Mesendoderm (in vitro differentiated cells): ENCODE results near the gene TEAD1.

Source experiments
- DNase-seq: peaks from one replicate; pipeline ENCODE4 v3.0.0; 2013
- H2AK5ac ChIP-seq: 2 replicates; pipeline ENCODE4 v1.6.1; 2013; ENCODE audit warnings: low read length, inconsistent platforms
- H2BK120ac ChIP-seq: 2 replicates; pipeline ENCODE4 v1.6.1; 2013; ENCODE audit warnings: low read depth, mild to moderate bottlenecking, low read length, moderate library complexity, mixed read lengths
- H2BK15ac ChIP-seq: replicated peaks from 2 replicates; pipeline ENCODE4 v1.6.1; 2013; ENCODE audit warnings: low read depth, mild to moderate bottlenecking, moderate library complexity
- H2BK5ac ChIP-seq: 2 replicates; pipeline ENCODE4 v1.6.1; 2013; ENCODE audit warnings: low read length, inconsistent platforms
- H3K18ac ChIP-seq: 2 replicates; pipeline ENCODE4 v1.6.1; 2013; ENCODE audit warnings: mild to moderate bottlenecking, low read length, mixed read lengths
- H3K23ac ChIP-seq: one replicate; pipeline ENCODE4 v1.6.1; 2013; ENCODE audit warnings: low read length
- H3K27ac ChIP-seq: 2 replicates; pipeline ENCODE4 v1.5.1; 2013; ENCODE audit warnings: low read depth, mild to moderate bottlenecking, inconsistent platforms, low read length, moderate library complexity
- H3K27me3 ChIP-seq: 2 replicates; pipeline ENCODE4 v1.6.1; 2013; ENCODE audit warnings: low read length, control low read depth, mild to moderate bottlenecking, inconsistent platforms; ENCODE audit not compliant: insufficient read depth, poor library complexity
- H3K36me3 ChIP-seq: 2 replicates; pipeline ENCODE4 v1.6.1; 2013; ENCODE audit warnings: low read length, inconsistent platforms; ENCODE audit not compliant: control insufficient read depth, insufficient read depth
- H3K4ac ChIP-seq: one replicate; pipeline ENCODE4 v1.6.1; 2013; ENCODE audit warnings: low read depth, mild to moderate bottlenecking, low read length, moderate library complexity
- H3K4me1 ChIP-seq: 2 replicates; pipeline ENCODE4 v1.6.1; 2013; ENCODE audit warnings: low read depth, low read length, inconsistent platforms; ENCODE audit not compliant: control insufficient read depth
- H3K4me2 ChIP-seq: 2 replicates; pipeline ENCODE4 v1.6.1; 2013; ENCODE audit warnings: low read length
- H3K4me3 ChIP-seq: 2 replicates; pipeline ENCODE4 v1.5.1; 2013; ENCODE audit warnings: mild to moderate bottlenecking, low read length
- H3K56ac ChIP-seq: one replicate; pipeline ENCODE4 v1.6.1; 2013; ENCODE audit warnings: low read length
- H3K79me1 ChIP-seq: 2 replicates; pipeline ENCODE4 v1.6.1; 2013; ENCODE audit warnings: low read length, inconsistent platforms
- H3K79me2 ChIP-seq: 2 replicates; pipeline ENCODE4 v1.6.1; 2013; ENCODE audit warnings: mild to moderate bottlenecking, low read length; ENCODE audit not compliant: control insufficient read depth, insufficient read depth
- H3K9ac ChIP-seq: 2 replicates; pipeline ENCODE4 v1.6.1; 2013; ENCODE audit warnings: low read length, inconsistent platforms
- H4K5ac ChIP-seq: one replicate; pipeline ENCODE4 v1.6.1; 2013; ENCODE audit warnings: low read length
- H4K8ac ChIP-seq: one replicate; pipeline ENCODE4 v1.6.1; 2013; ENCODE audit warnings: low read depth, mild to moderate bottlenecking, control low read depth, low read length, moderate library complexity
- WGBS: extraction: QIAGEN DNeasy Blood & Tissue Kit; methylation state at CpG from one replicate; pipeline ENCODE4 v1.1.7; 2013; ENCODE audit warnings: low lambda C conversion rate, missing lambda C conversion rate; ENCODE audit not compliant: insufficient coverage; ENCODE audit errors: extremely low coverage; 5-methylcytosine and 5-hydroxymethylcytosine counted together

TEAD1 gene

DNA sequence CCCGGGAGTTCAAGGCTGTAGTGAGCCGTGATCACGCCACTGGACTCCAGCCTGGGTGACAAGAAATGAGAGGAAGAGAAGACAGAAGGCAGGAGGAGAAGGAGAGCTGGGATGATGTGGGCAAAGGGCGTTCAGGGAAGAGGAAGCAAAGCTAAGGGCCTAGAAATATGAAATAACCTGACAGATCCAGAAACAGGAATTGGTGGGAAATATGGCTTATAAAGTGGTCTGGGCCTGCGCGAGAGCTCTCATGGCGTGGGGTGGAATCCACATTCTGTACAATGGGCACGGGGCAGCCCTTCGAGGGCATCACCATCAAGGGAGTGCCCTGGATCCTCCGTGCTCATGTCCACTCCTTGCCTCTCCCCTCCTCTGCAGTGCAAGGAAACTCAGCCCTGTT, 288.1 kb downstream of the TEAD1 start:
- no peak overlapping the region for H3K4ac ChIP-seq
- H3K27me3 ChIP-seq: no peaks in the 10 kb centered on the region
- no peak overlapping the region for H3K27ac ChIP-seq
- H3K23ac ChIP-seq: no peak overlapping the region
- no peak overlapping the region for H2AK5ac ChIP-seq
- no peaks in the 10 kb centered on the region for H3K36me3 ChIP-seq
- H3K4me1 ChIP-seq: no peaks in the 10 kb centered on the region
- H3K56ac ChIP-seq: no peak overlapping the region
- H2BK120ac ChIP-seq: no peak overlapping the region
- no peak overlapping the region for H2BK5ac ChIP-seq
- H3K9ac ChIP-seq: no peak overlapping the region
- no peak overlapping the region for H2BK15ac ChIP-seq
- H3K18ac ChIP-seq: no peak overlapping the region
- no peak overlapping the region for H4K5ac ChIP-seq
- no peaks in the 10 kb centered on the region for H3K79me1 ChIP-seq
- no peaks in the 10 kb centered on the region for H3K79me2 ChIP-seq
- no peak overlapping the region for H3K4me2 ChIP-seq
- whole genome bisulfite sequencing: no CpG with 5 or more reads among the region's 10 CpGs
- H3K4me3 ChIP-seq: no peak overlapping the region
- H4K8ac ChIP-seq: no peak overlapping the region
- DNase-seq: no peak

DNA sequence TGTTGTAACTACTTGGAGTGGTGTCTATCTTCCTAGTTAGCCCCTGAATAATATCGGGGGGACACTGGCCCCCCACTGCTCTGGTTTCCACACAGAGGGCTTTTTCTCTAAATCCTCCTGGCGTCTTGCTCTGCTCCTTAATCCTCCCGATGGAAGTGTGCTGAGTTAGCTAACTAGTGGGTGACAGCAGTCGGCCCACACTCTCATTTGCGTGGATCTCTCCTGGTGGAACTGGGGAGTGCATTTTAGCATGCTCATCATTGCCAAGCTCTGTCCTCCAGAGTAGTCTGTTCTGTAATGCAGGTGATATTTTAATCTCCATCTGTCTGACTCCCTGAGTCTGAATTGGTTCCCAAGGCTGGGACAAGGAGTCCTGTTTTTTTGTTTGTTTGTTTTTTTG, 288.8 kb downstream of the TEAD1 start:
- H3K36me3 ChIP-seq: no peaks in the 10 kb centered on the region
- no CpG with 5 or more reads among the region's 5 CpGs for WGBS

DNA sequence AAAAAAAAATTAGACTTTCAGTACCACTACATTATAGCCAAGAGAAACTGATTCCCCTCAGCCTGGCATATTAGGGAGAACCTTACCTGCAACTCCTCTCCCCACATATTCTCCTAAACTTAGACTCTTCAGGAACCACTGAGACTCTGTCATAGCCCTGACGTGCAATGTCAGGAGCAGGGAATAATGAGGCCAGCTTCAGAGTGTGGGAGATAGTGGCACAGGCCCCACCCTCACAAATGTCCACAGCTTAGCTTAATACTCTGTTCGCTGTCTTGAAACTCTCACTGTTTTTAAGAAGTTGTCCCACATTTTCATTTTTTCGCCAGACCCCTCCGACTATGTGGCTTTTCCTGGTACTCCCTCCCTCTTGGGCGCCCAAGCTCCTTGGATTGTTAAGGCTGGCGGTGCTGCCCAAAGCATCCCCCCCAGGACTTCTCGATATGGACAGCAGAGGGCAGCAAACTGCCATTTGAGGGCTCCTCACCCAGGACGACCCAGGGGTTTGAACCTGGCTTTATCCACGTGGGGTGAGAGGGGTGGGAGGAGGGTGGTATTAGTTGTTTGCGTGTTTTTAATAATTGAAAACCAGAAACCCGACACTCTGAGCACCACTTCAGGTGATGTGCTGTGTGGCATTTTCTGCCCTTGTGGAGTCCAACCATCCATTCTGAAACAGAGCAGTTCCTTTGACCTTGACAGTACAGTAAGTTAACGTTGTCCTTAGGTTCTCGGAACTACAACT, 289.7 kb downstream of the TEAD1 start:
- Histone ChIP-seq H3K79me1 (no peaks in the 10 kb centered on the region), H3K23ac (no peak overlapping the region), H3K4me3 (no peak overlapping the region), H3K79me2 (no peaks in the 10 kb centered on the region), H3K36me3 (no peaks in the 10 kb centered on the region), H3K27me3 (no peaks in the 10 kb centered on the region), H2BK15ac (no peak overlapping the region), H2BK5ac (no peak overlapping the region), H3K18ac (no peak overlapping the region), H3K9ac (no peak overlapping the region), H4K5ac (no peak overlapping the region), H2AK5ac (no peak overlapping the region), H3K27ac (no peak overlapping the region), H3K4ac (no peak overlapping the region), H3K4me2 (no peak overlapping the region), H3K4me1 (peaks cover 2% of the 10 kb centered on the region), H4K8ac (no peak overlapping the region), H2BK120ac (no peak overlapping the region), H3K56ac (no peak overlapping the region)
- no CpG with 5 or more reads among the region's 13 CpGs for WGBS
- DNase-seq: peak; percentile 80

More for the DNA sequence above, 288.8 kb downstream of the TEAD1 start:
- Histone ChIP-seq H2BK15ac (no peak overlapping the region), H3K56ac (no peak overlapping the region), H3K18ac (no peak overlapping the region), H4K8ac (no peak overlapping the region), H4K5ac (no peak overlapping the region), H3K79me2 (no peaks in the 10 kb centered on the region), H3K79me1 (no peaks in the 10 kb centered on the region), H3K4ac (no peak overlapping the region), H2BK5ac (no peak overlapping the region), H3K27ac (no peak overlapping the region), H2AK5ac (no peak overlapping the region), H3K4me3 (no peak overlapping the region), H3K23ac (no peak overlapping the region), H3K27me3 (no peaks in the 10 kb centered on the region), H3K4me1 (peaks cover 2% of the 10 kb centered on the region), H3K9ac (no peak overlapping the region), H2BK120ac (no peak overlapping the region), H3K4me2 (no peak overlapping the region)
- DNase-seq: no peak

DNA sequence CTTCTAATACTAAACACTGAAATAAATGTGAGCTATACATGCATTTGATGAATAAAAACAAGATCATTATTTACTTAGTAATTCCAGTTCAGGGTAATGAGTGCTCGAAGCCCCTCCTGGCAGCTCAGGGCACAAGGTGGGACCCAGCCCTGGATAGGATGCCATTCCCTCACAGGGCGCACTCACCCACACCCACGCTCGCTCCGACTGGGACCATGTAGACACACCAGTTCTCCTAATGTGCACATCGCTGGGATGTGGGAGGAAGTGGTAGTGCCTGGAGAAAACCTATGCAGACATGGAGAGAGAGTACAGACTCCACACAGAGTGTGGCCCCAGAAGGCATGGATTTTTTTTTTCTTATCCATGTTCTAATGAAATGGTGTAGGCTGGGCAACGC, 290.4 kb downstream of the TEAD1 start:
- Histone ChIP-seq H3K79me1 (no peaks in the 10 kb centered on the region), H3K79me2 (no peaks in the 10 kb centered on the region), H3K4me3 (no peak overlapping the region), H3K4me2 (no peak overlapping the region), H3K18ac (no peak overlapping the region), H4K5ac (no peak overlapping the region), H2BK15ac (no peak overlapping the region), H3K4me1 (peaks cover 2% of the 10 kb centered on the region), H2BK120ac (no peak overlapping the region), H3K23ac (no peak overlapping the region), H2BK5ac (no peak overlapping the region), H3K27ac (no peak overlapping the region), H3K56ac (no peak overlapping the region), H2AK5ac (no peak overlapping the region), H3K9ac (no peak overlapping the region), H3K27me3 (no peaks in the 10 kb centered on the region), H4K8ac (no peak overlapping the region), H3K36me3 (no peaks in the 10 kb centered on the region), H3K4ac (no peak overlapping the region)
- WGBS: no CpG with 5 or more reads among the region's 7 CpGs
- DNase-seq: no peak

DNA sequence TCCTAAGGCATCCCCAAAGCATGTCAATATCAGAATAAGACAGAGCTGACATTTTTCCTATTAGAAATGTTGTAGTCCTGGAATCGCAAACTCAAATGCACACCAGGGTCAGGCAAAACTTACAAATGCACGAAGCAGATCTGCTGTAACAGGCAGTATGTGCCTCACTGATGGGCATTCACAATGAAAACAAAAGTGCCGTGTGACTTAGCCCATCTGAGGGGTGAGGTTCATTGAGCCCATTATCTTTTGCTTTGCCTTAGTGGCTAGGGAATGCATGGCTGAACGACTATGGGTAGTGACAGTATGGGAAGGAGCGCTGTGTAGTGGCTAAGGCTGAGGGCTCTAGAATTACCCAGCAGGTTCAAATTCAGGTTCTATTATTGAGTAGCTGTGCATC, 291.8 kb downstream of the TEAD1 start:
- Histone ChIP-seq H2BK120ac (no peak overlapping the region), H2BK5ac (no peak overlapping the region), H3K4me1 (peaks cover 2% of the 10 kb centered on the region), H3K4ac (no peak overlapping the region), H2AK5ac (peak overlapping the region; percentile 11), H3K27me3 (no peaks in the 10 kb centered on the region), H3K23ac (no peak overlapping the region), H3K4me2 (no peak overlapping the region), H4K5ac (no peak overlapping the region), H3K18ac (no peak overlapping the region), H3K36me3 (no peaks in the 10 kb centered on the region), H3K79me1 (no peaks in the 10 kb centered on the region), H2BK15ac (no peak overlapping the region), H3K27ac (no peak overlapping the region), H3K56ac (no peak overlapping the region), H3K9ac (no peak overlapping the region), H3K79me2 (no peaks in the 10 kb centered on the region), H3K4me3 (no peak overlapping the region), H4K8ac (no peak overlapping the region)
- WGBS: no CpG with 5 or more reads among the region's 5 CpGs
- DNase-seq: no peak

DNA sequence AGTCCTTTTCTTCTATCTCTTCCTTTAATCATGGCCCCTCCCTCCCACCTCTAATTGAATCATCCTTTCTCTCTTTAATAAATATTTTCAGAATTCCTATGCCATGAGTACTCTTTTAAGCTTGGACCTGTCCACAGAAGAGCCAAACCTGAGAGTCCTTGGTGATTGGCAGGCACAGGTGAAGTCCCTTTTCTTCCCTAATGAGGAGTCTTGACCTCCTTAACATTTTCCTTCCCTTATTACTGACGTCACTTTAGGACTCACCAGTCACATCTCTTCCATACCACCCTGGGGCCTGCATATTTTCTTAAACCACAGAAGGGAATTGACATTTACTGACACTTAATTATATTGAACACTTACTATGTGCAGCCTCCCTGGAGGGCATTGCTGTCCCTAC, 293.9 kb downstream of the TEAD1 start:
- Histone ChIP-seq H3K56ac (no peak overlapping the region), H3K27ac (no peak overlapping the region), H3K18ac (no peak overlapping the region), H3K4me1 (peaks cover 2% of the 10 kb centered on the region), H3K9ac (no peak overlapping the region), H3K79me2 (no peaks in the 10 kb centered on the region), H2BK5ac (no peak overlapping the region), H2BK15ac (no peak overlapping the region), H3K4ac (no peak overlapping the region), H3K27me3 (no peaks in the 10 kb centered on the region), H2BK120ac (no peak overlapping the region), H3K4me3 (no peak overlapping the region), H2AK5ac (no peak overlapping the region), H3K79me1 (no peaks in the 10 kb centered on the region), H3K23ac (no peak overlapping the region), H3K4me2 (no peak overlapping the region), H4K8ac (no peak overlapping the region), H4K5ac (no peak overlapping the region), H3K36me3 (no peaks in the 10 kb centered on the region)
- no peak for DNase-seq
- WGBS: no CpG with 5 or more reads among the region's 1 CpG
